Endodermal cell (in vitro differentiated cells): ENCODE data around the gene APOC4. TPM values are rescaled to one million over a fixed set of nuclear protein-coding genes. Genes with fewer than 3 reads are reported as not detected.
"Not testable (repeated sequence)": the region's sequence is repeated elsewhere in the genome, so short reads cannot be mapped to it uniquely, and the experiment has no call there.

Experiments used
- DNase-seq: peaks from one replicate; pipeline ENCODE4 v3.0.0-alpha.2; 2017
- H3K27ac ChIP-seq: 2 replicates; pipeline ENCODE4 v1.5.1; 2013; ENCODE audit warnings: mild to moderate bottlenecking, low read depth, low read length, moderate library complexity
- H3K27me3 ChIP-seq: 2 replicates; pipeline ENCODE4 v1.6.1; 2013; ENCODE audit warnings: mild to moderate bottlenecking, low read length, moderate library complexity; ENCODE audit not compliant: insufficient read depth, control insufficient read depth, poor library complexity, severe bottlenecking
- H3K36me3 ChIP-seq: 2 replicates; pipeline ENCODE4 v1.7.0; 2013; ENCODE audit warnings: mild to moderate bottlenecking, low read length, moderate library complexity; ENCODE audit not compliant: control insufficient read depth, insufficient read depth
- H3K4me1 ChIP-seq: one replicate; pipeline ENCODE4 v1.7.0; 2013; ENCODE audit warnings: low read length; ENCODE audit not compliant: control insufficient read depth, insufficient read depth
- H3K4me3 ChIP-seq: 2 replicates; pipeline ENCODE4 v1.5.1; 2013; ENCODE audit warnings: mild to moderate bottlenecking, low read length, moderate library complexity
- H3K9ac ChIP-seq: 2 replicates; pipeline ENCODE4 v1.6.1; 2013; ENCODE audit warnings: mild to moderate bottlenecking, low read length, moderate library complexity; ENCODE audit not compliant: poor library complexity, severe bottlenecking; ENCODE audit errors: extremely low read depth
- H3K9me3 ChIP-seq: 2 replicates; pipeline ENCODE4 v1.6.1; 2013; ENCODE audit warnings: mild to moderate bottlenecking, low read length, moderate library complexity; ENCODE audit not compliant: control insufficient read depth
- H3K27ac Mint-ChIP-seq: 2 replicates; pipeline ENCODE4 v1.8.0; 2020; ENCODE audit warnings: mixed read lengths
- H3K27me3 Mint-ChIP-seq: 2 replicates; pipeline ENCODE4 v1.8.0; 2021; ENCODE audit warnings: mild to moderate bottlenecking, mixed read lengths; ENCODE audit not compliant: insufficient read depth
- H3K36me3 Mint-ChIP-seq: 2 replicates; pipeline ENCODE4 v1.8.0; 2020; ENCODE audit warnings: low read depth, mixed read lengths
- H3K4me1 Mint-ChIP-seq: 2 replicates; pipeline ENCODE4 v1.8.0; 2020; ENCODE audit warnings: mixed read lengths
- H3K4me3 Mint-ChIP-seq: 2 replicates; pipeline ENCODE4 v1.8.0; 2020; ENCODE audit warnings: mild to moderate bottlenecking, moderate library complexity, mixed read lengths
- H3K9me3 Mint-ChIP-seq: 2 replicates; pipeline ENCODE4 v1.8.0; 2020; ENCODE audit warnings: mild to moderate bottlenecking, mixed read lengths
- CTCF ChIP-seq: fragments of 200-600 bp; sonication (generic); conservative IDR thresholded peaks from 2 replicates; pipeline ENCODE4 v1.5.0; 2021; ENCODE audit warnings: antibody characterized with exemption, mild to moderate bottlenecking
- WGBS, 2 experiments: methylation state at CpG; one replicate each; pipeline versions ENCODE4 v1.1.5 to v1.1.7; 2013; ENCODE audit warnings: missing lambda C conversion rate in 2 of 2, mixed read lengths in 1 of 2; ENCODE audit not compliant: insufficient coverage in 1 of 2, insufficient read length in 1 of 2; 5-methylcytosine and 5-hydroxymethylcytosine counted together
- total RNA-seq, 2 donors: library from RNA; stranded (reverse); fragmentation: NEBNext Ultra II Directional in 1 of 2; extraction: Animal tissue kit (Norgen Biotek cat#: 25700) in 1 of 2; gene quantifications; 2 replicates in 1 of 2; 3 replicates in 1 of 2; pipeline ENCODE4 v1.2.1, GENCODE V29; 2021

Gene APOC4
- total RNA-seq, 2 donors from 2014 or later: not detected

- no peaks in the 10 kb centered on the region for H3K27me3 ChIP-seq
- DNase-seq: no peak
- no peak overlapping the region for H3K27ac ChIP-seq
- no peak overlapping the region for H3K4me3 ChIP-seq
- TF ChIP-seq CTCF: no peak
- no peaks in the 10 kb centered on the region for H3K9me3 ChIP-seq
- H3K4me1 ChIP-seq: no peaks in the 10 kb centered on the region
- no peak overlapping the region for H3K9ac ChIP-seq
- Mint-ChIP-seq H3K36me3 (peaks cover 14% of the 10 kb centered on the region), H3K27ac (no peak overlapping the region), H3K4me3 (no peak overlapping the region), H3K4me1 (peaks cover 19% of the 10 kb centered on the region), H3K9me3 (peaks cover 7% of the 10 kb centered on the region), H3K27me3 (peaks cover 6% of the 10 kb centered on the region)
- H3K36me3 ChIP-seq: peaks cover 9% of the 10 kb centered on the region
- WGBS, 2 experiments: 93 to 95% methylated on average over 6 to 8 of the region's 8 CpGs
Measured at GRCh38 chr19:44924243-44924725, 17.8 kb upstream of the APOC4 start.

GRCh38 chr19:44925114-44925891 is 16.7 kb upstream of the APOC4 start:
- Histone ChIP-seq H3K36me3 (no peaks in the 10 kb centered on the region), H3K9me3 (no peaks in the 10 kb centered on the region), H3K4me1 (no peaks in the 10 kb centered on the region), H3K27me3 (no peaks in the 10 kb centered on the region), H3K27ac (no peak overlapping the region), H3K4me3 (no peak overlapping the region), H3K9ac (no peak overlapping the region)
- Mint-ChIP-seq H3K27ac (no peak overlapping the region), H3K4me3 (no peak overlapping the region), H3K36me3 (peaks cover 10% of the 10 kb centered on the region), H3K9me3 (peaks cover 7% of the 10 kb centered on the region), H3K4me1 (peaks cover 19% of the 10 kb centered on the region), H3K27me3 (peaks cover 8% of the 10 kb centered on the region)
- 90 to 100% methylated on average over 2 to 8 of the region's 8 CpGs for WGBS, 2 experiments
- TF ChIP-seq CTCF: no peak
- no peak for DNase-seq

GRCh38 chr19:44926245-44927077 is 15.6 kb upstream of the APOC4 start:
- H3K9ac ChIP-seq, H3K9me3 ChIP-seq, H3K4me1 ChIP-seq, H3K36me3 ChIP-seq, H3K27me3 ChIP-seq, H3K9me3 Mint-ChIP-seq, H3K4me3 ChIP-seq, H3K27ac ChIP-seq, H3K27me3 Mint-ChIP-seq: not testable (repeated sequence)
- Mint-ChIP-seq H3K4me1 (peaks cover 19% of the 10 kb centered on the region), H3K4me3 (peak overlapping the region; percentile 54), H3K36me3 (peaks cover 10% of the 10 kb centered on the region), H3K27ac (peak overlapping the region; percentile 91)
- WGBS, 2 experiments: 70 to 87% methylated on average over 4 to 14 of the region's 19 CpGs
- DNase-seq: peak; percentile 66
